ENCODE results near the gene USH1G. TPM values are rescaled to one million over a fixed set of nuclear protein-coding genes. Genes with fewer than 3 reads are reported as not detected.

Gene USH1G
- polyA plus RNA-seq, 3 donors = not detected

DNA sequence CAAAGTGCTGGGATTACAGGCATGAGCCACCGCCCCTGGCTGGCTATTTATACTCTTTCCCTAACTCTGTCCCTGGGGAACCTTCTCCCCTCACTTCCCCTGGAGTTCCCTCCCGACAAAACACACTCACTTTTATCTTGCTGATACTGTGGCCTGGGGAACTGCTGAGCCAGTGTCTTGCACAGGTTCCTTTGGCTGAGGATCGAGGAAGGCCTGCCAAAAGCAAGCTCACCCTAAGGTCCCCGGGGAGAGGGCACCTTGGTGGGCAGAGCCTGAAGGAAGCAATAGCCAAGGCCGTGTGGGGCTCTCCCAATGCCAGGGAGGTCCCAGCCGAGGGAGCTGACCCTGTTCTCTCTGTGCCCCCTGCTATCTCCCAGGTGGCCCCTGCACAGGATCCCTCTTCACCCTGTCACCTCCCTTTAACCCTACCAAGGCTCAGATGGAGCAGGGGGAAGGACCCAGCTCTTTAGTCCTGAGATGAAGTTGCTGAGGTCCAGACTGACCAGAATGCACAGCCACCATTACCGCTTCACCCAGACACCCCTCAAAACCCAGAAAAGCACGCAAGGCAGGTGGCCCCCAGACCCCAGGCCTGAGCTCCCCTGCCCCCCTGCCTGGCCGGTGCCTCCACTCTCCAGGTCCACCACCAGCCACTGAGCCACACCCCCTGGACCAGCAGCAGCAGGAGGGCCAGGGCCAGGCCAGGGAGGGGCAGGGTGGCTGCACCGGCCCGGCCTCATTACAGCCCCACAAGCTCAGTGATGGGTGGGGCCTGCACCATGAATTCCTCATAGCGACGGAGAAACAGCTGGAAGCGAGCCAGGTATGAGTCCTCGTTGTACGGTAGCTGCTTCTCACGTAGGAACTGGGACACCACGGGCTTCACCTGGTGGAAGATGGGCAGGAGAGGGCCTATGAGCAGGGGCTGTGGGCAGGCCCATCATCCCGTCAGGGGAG lies 45.2 kb downstream of the USH1G start:
- Histone ChIP-seq H3K4me1 (ENCODE audit: control insufficient read depth in 1 of 2, insufficient read depth in 2 of 2, low read length in 2 of 2) (peaks cover 22 to 24% of the 10 kb centered on the region in 2 donors), H3K36me3 (replicated peaks in 1 of 2; ENCODE audit: control insufficient read depth in 1 of 2, insufficient read depth in 2 of 2, low read length in 2 of 2) (no peaks in the 10 kb centered on the region), H3K4me2 (replicated peaks; ENCODE audit: extremely low read depth, low read length, poor library complexity, severe bottlenecking) (no peak overlapping the region), H3K27ac (ENCODE audit: low read depth in 1 of 2, low read length in 2 of 2) (no peak overlapping the region), H3K79me2 (ENCODE audit: insufficient read depth, low read length) (no peaks in the 10 kb centered on the region), H4K20me1 (ENCODE audit: insufficient read depth, low read length) (no peaks in the 10 kb centered on the region), H2AFZ (ENCODE audit: insufficient read depth, low read depth, low read length, poor library complexity, severe bottlenecking) (no peak overlapping the region), H3K9ac (ENCODE audit: insufficient read depth, low read length, poor library complexity, severe bottlenecking) (no peak overlapping the region), H3K4me3 (replicated peaks in 1 of 3; ENCODE audit: low read depth in 2 of 3, low read length in 3 of 3) (no peak overlapping the region), H3K27me3 (ENCODE audit: control insufficient read depth in 2 of 2, insufficient read depth in 2 of 2, low read length in 2 of 2) (no peaks in the 10 kb centered on the region), H3K9me3 (replicated peaks in 1 of 2; ENCODE audit: control insufficient read depth in 1 of 2, insufficient read depth in 1 of 2, low read length in 2 of 2) (no peaks in the 10 kb centered on the region)
- intact Hi-C loops (cut with micrococcal nuclease) = loop anchor here in 1 of 2 donors (10.0 kb wide), 1 partner anchor 787 kb away; the partner anchor contains the start of genes RECQL5 and SAP30BP
- no peak overlapping the region for H3K27ac Mint-ChIP-seq
- H3K36me3 Mint-ChIP-seq = no peaks in the 10 kb centered on the region
- peaks cover 0 to 10% (median 7%) of the 10 kb centered on the region in 3 donors for H3K27me3 Mint-ChIP-seq (ENCODE audit: low read depth in 3 of 3)
- no peak overlapping the region for H3K4me3 Mint-ChIP-seq
- 82% methylated on average over 15 of the region's 19 CpGs for WGBS (ENCODE audit: insufficient coverage)
- H3K4me1 Mint-ChIP-seq = peaks cover 22% of the 10 kb centered on the region
- no peak for DNase-seq
- H3K9me3 Mint-ChIP-seq = no peaks in the 10 kb centered on the region
- TF ChIP-seq, protein P1, sequence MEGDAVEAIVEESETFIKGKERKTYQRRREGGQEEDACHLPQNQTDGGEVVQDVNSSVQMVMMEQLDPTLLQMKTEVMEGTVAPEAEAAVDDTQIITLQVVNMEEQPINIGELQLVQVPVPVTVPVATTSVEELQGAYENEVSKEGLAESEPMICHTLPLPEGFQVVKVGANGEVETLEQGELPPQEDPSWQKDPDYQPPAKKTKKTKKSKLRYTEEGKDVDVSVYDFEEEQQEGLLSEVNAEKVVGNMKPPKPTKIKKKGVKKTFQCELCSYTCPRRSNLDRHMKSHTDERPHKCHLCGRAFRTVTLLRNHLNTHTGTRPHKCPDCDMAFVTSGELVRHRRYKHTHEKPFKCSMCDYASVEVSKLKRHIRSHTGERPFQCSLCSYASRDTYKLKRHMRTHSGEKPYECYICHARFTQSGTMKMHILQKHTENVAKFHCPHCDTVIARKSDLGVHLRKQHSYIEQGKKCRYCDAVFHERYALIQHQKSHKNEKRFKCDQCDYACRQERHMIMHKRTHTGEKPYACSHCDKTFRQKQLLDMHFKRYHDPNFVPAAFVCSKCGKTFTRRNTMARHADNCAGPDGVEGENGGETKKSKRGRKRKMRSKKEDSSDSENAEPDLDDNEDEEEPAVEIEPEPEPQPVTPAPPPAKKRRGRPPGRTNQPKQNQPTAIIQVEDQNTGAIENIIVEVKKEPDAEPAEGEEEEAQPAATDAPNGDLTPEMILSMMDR (IDR thresholded peaks at IDR 0.05) = no peak

DNA sequence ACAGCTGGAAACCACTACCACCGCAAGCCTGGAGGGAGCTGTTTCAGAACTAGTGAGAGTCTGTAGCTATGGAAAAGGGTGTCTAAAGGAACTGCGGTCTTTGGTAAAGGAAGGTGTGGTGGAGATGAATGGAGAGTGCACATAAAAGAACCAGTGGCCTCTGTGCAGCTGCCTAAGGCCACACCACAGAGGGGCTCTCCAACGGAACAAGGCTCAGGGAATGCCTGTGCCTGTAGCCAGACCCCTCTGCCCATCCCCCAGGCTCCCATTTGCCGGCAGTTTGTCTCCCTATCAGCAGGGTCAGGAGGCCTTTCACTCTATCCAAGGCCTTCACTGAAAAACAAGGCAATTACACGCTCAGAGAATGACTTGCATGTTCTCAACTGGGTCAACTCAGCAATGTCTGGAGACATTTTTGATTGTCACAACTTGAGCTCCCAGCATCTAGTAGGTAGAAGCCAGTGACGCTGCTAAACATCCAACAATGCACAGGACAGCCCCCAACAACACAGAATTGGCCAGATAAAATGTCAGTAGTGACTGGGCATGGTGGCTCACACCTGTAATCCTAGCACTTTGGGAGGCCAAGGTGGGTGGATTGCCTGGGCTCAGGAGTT lies 47.0 kb downstream of the USH1G start:
- H3K27me3 ChIP-seq (ENCODE audit: control insufficient read depth in 2 of 2, insufficient read depth in 2 of 2, low read length in 2 of 2) = no peaks in the 10 kb centered on the region
- no peaks in the 10 kb centered on the region for H3K79me2 ChIP-seq (ENCODE audit: insufficient read depth, low read length)
- H3K9me3 ChIP-seq (replicated peaks in 1 of 2; ENCODE audit: control insufficient read depth in 1 of 2, insufficient read depth in 1 of 2, low read length in 2 of 2) = no peaks in the 10 kb centered on the region
- H3K9me3 Mint-ChIP-seq = no peaks in the 10 kb centered on the region
- H3K4me1 ChIP-seq (ENCODE audit: control insufficient read depth in 1 of 2, insufficient read depth in 2 of 2, low read length in 2 of 2) = peaks cover 24 to 28% of the 10 kb centered on the region in 2 donors
- H3K4me3 Mint-ChIP-seq = no peak overlapping the region
- no peaks in the 10 kb centered on the region for H4K20me1 ChIP-seq (ENCODE audit: insufficient read depth, low read length)
- H3K4me1 Mint-ChIP-seq = peaks cover 24% of the 10 kb centered on the region
- H3K27ac ChIP-seq (ENCODE audit: low read depth in 1 of 2, low read length in 2 of 2) = no peak overlapping the region
- DNase-seq = no peak
- H3K9ac ChIP-seq (ENCODE audit: insufficient read depth, low read length, poor library complexity, severe bottlenecking) = no peak overlapping the region
- H3K27ac Mint-ChIP-seq = no peak overlapping the region
- WGBS (ENCODE audit: insufficient coverage) = 91% methylated on average over 5 of the region's 6 CpGs
- peaks cover 2 to 14% (median 4%) of the 10 kb centered on the region in 3 donors for H3K27me3 Mint-ChIP-seq (ENCODE audit: low read depth in 3 of 3)
- TF ChIP-seq, protein P1 (IDR thresholded peaks at IDR 0.05) = no peak
- no peak overlapping the region for H3K4me3 ChIP-seq (replicated peaks in 1 of 3; ENCODE audit: low read depth in 2 of 3, low read length in 3 of 3)
- H3K4me2 ChIP-seq (replicated peaks; ENCODE audit: extremely low read depth, low read length, poor library complexity, severe bottlenecking) = no peak overlapping the region
- H3K36me3 Mint-ChIP-seq = peaks cover 0 to under 1% of the 10 kb centered on the region in 2 donors
- no peak overlapping the region for H2AFZ ChIP-seq (ENCODE audit: insufficient read depth, low read depth, low read length, poor library complexity, severe bottlenecking)
- intact Hi-C loops (cut with micrococcal nuclease) = loop anchor here in 1 of 2 donors (10.0 kb wide), 1 partner anchor 789 kb away; the partner anchor contains the start of genes RECQL5 and SAP30BP
- H3K36me3 ChIP-seq (replicated peaks in 1 of 2; ENCODE audit: control insufficient read depth in 1 of 2, insufficient read depth in 2 of 2, low read length in 2 of 2) = no peaks in the 10 kb centered on the region
